ENCODE measurements around the gene AHSP.
"Not testable (repeated sequence)": the region's sequence is repeated elsewhere in the genome, so short reads cannot be mapped to it uniquely, and the experiment has no call there.

Gene AHSP

DNA sequence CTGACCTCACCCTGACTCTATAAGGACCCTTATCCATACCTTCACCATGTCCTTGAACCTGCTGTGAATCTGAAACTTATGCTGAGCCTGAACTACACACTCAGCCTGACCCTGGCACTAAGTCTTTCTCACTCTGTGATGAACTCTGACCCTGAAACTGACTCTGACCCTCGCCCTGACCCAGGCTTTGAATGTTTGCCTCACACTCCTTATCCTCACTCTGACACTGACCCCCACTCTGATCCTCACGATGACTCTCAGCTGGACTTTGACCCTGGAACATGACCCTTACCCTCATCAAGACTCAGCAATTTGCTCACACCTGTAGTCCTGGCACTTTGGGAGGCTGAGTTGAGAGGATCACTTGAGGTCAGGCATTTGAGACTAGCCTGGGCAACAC lies 4.4 kb downstream of the AHSP start:
- DNase-seq = no peak

DNA sequence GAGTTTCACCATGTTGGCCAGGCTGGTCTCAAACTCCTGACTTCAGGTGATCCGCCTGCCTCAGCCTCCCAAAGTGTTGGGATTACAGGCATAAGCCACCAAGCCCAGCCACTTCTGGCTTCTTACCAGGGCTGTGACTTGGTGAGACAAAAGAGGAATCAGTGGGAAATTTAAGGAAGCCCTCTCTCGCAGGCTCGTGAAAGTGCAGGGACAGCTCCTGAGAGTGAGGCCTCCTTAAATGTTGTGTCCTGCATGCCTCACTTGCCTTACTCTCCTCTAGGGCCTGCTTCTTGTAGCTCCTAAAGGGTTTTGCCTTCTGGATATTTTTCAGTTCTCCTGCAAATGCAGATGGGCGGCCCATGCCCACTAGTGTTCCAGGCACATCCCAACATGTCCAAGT lies 5.2 kb downstream of the AHSP start:
- no peak for DNase-seq

DNA sequence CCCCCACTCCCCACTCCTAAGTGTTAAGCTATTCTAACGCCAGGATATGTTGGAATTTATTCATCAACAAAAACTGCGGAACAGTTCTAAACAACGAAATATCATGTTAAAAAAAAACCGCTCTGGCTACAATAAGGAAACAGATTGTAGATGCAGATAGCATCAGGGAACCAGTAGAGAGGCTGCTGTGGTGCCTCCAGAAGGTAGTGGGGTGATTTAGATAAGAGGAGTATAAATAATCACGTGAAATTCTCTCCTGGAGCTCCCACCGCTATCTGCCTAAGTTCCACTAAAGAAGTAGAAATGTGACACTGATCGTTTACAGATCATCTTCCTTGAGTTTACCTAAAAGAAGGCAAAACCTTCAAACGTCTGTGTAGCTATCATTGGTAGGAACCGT lies 8.0 kb downstream of the AHSP start:
- DNase-seq = no peak

DNA sequence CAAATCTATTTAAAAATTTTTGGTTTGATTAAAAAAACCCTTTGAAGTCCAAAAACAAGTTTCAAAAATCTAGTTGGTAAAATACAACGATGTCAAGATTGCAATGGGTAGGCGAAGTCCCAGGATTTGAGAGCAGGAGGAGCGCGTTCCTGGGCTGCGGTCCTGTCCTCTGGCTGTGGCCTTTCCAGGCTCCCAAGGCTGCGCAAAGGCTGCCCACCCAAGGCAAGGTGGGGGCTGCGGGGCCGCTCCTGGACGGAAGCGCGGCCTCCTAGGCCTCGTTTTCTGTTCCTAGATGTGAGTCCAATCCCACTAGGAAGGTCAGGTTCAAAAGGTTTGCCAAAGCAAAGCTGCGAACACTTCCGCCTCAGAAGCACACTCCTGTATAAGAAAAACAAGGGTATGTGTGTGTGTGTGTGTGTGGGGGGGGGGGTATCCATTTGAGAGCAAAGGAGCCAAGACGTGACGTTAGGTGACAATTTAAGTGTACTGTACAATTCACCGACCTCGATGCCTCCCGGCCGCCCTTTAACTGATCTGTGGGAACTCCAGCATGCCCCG lies 9.2 kb downstream of the AHSP start:
- no peak for DNase-seq

DNA sequence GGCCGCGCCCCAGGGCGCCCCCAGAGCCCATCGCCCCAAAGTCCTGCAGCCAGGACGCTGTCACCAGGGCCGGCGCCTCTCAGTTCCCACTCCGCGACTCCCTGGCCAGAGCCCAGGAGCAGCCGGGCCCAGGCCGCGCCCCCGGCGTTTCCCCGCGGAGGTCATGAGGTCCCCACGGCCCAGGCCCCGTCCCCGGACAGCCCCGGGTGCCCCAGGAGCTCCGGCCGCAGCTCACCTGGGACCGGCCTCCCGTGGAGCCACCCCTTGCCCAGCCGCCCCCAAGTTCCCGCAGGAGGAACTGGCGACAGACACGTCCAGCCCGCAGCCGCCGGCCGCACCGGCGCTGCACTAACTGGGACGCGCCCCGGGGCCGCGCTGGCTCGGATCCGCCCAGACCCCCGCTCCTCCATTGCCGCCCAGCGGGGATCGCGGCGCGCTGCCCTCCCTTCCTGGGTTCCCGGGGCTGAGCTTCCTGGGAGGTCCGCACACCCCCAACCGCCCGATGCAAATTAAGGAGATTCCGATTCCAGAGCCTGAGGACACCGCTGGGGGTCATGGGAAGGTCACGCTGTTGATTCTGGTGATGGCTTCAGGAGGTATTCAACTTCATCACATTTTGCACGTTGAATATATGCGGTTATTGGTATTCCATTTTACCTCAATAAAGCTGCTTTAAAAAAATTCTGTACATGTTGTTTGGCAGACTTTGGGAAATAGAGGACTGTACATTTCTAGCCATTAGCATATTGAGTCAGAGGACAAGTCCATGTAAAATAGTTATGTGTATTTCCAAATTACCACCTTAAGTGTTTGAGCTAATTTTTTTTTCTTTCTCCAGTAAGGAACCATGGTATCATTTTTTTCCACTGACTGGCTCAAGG lies 9.9 kb downstream of the AHSP start:
- no peak for DNase-seq

DNA sequence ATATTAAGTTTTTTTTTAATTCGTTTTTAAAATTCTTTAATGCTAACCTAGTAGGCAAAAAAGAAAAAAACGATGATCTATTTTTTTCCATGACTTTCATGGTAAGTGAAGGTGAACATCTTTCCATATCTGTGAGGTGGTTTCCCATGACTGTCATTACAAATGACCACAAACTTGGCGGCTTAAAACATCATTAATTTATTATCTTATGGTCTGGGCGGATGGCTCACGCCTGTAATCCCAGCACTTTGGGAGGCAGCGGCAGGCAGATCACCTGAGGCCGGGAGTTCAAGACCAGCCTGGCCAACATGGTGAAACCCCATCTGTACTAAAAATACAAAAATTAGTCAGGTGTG lies 10.5 kb downstream of the AHSP start:
- DNase-seq = not testable (repeated sequence)

DNA sequence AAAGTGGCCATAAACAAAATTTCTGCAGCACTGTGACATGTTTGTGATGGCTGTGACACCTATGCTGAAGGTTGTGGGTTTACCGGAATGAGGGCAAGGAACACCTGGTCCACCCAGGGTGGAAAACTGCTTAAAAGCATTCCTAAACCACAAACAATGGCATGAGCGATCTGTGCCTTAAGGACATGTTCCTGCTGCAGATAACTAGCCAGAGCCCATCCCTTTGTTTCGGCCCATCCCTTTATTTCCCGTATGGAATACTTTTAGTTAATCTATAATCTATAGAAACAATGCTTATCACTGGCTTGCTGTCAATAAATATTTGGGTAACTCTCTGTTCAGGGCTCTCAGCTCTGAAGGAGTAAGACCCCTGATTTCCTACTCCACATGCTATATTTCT lies 12.1 kb downstream of the AHSP start:
- not testable (repeated sequence) for DNase-seq

DNA sequence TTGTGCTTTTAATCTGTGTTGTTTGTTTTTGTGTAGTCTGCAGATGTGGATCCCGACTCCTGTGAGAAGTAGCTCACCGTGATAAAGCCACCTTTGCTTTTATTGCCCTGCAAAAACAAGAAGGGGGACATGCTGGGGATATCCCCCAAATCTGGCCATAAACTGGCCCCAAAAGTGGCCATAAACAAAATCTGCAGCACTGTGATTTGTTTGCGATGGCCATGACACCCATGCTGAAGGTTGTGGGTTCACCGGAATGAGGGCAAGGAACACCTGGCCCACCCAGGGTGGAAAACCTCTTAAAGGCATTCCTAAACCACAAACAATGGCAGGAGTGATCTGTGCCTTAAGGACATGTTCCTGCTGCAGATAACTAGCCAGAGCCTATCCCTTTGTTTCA lies 15.1 kb downstream of the AHSP start:
- no peak for DNase-seq

DNA sequence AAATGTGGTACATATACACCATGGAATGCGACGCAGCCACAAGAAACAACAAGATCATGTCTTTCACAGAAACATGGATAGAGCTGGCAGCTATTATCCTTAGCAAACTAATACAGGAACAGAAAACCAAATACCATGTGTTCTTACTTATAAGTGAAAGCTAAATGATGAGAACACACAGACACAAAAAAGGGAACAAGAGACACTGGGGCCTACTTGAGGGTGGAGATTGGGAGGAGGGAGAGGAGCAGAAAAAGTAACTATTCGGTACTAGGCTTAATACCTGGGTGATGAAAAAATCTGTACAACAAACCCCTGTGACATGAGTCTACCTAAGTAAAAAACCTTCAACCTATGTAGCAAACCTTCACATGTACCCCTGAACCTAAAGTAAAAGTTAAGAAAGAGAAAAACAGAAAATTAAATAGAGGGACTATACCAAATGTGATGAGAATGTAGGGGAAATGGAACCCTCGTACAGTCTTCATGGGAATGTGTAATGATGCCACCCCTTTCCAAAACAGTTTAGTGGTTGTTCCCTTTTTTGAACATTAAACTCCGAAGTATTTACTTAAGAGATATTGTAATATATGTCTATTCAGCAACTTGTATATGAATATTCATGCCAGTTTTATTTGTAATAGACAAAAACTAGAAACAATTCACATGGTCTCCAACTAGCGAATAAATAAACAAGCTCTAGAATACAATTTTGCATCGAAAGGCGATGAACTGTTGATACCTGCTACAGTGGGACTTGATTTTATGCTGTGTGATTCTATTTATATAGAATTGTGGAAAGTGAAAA lies 33.9 kb downstream of the AHSP start:
- DNase-seq = no peak

DNA sequence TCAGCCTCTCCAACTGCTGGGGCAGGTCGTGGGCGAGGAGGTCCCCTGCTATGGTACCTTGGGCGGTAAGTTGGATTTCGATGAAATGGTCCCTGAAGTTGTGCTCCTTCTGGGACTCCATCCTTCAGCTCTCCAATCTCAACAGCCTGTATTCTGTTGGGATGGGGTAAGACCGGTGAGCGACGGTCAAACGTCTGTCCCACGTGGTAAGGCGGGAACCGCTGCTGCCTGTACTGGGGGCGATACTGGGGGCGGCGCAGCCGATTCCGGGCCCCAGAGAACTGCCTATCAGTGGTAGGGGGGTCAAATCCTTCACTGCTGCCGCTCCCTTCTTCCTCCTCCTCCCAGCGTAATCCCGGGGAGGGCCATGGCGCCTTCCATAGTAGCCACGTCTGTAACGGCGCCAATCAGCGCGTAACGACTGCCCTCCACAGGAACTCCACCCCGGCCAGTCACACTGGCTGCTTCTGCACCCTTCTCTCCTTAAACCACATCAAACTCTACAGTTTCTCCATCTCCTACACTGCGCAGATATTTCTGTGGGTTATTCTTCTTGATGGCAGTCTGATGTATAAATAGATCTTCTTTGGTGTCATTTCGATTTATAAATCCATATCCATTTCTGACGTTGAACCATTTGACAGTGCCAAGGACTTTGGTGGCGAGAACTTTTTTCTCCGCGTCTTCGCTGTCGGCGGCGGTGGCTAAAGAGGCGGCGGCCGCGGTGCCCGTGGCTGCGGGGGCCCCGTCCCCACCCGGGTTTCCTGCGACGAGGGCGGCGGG lies 41.1 kb downstream of the AHSP start:
- no peak for DNase-seq

DNA sequence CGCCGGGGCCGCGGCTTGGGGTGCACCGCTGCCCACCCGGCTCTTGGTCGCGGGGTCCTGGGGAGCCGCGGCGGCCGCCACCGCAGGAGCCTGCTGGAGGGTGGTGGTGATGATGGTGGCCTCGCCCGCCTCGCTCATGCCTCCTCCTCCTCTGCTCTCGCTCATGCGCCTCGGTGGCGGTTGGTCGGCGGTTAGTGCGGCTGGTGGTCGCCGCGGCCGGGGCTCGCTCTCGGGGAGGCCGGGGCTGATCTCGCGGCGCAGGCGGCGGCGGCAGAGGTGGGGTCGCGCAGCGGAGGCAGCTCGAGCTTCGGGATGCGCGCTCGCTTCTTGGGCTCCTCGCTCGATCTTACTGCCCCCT lies 41.6 kb downstream of the AHSP start:
- DNase-seq = no peak

DNA sequence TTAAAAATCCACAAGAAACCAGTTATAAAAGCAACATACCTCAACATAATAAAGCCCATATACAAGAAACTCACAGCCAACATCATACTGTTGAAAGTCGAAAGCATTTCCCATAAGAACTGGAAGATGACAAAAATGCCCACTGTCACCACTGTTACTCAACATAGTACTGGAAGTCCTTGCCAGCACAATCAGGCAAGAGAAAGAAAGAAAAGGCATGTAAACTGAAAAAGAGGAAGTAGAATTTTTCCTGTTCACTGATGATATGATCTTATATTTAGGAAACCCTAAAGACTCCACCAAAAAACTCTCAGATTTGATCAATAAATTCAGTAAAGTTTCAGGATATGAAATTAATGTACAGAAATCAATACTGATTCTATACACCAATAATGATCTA lies 45.1 kb downstream of the AHSP start:
- DNase-seq = no peak

DNA sequence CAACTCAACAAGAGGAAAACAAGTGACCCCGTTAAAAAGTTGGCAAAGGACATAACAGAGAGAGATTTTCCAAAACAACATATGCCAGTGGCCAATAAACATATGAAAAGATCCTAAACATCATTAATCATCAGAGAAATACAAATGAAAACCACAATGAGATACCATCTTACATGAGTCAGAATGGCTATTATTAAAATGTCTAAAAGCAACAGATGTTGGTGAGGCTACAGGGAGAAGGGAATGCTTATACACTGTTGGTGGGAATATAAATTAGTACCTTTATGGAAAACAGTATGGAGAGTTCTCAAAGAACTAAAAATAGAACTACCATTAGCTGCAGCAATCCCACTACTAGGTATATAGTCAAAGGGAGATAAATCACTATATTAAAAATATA lies 46.5 kb downstream of the AHSP start:
- DNase-seq = not testable (repeated sequence)

DNA sequence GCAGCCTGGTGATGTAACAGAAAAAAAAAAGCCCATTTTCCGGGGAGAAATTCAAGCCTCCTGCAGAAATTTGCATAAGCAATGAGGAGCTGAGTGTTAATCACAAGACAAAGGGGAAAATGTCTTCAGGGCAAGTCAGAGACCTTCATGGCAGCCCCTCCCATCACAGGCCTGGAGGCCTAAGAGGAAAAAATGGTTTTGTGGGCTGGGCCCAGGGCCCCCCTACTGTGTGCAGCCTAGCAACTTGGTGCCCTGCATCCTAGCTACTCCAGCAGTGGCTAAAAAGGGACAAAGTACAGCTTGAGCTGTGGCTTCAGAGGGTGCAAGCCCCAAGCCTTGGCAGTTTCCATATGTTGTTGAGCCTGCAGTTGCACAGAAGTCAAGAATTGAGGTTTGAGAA lies 49.7 kb downstream of the AHSP start:
- no peak for DNase-seq

Data from NCI-H526 treated with DMSO at 0.1 percent for 48 hours (cell line).